ENCODE measurements around the gene RAD23A. TPM values are rescaled to one million over a fixed set of nuclear protein-coding genes. Genes with fewer than 3 reads are reported as not detected.
"Not testable (repeated sequence)": the region's sequence is repeated elsewhere in the genome, so short reads cannot be mapped to it uniquely, and the experiment has no call there.

The RAD23A gene
- total RNA-seq, 1 donor from 2014 or later = 83.1 TPM

GRCh38 chr19:12974301-12975220 lies 28.9 kb downstream of the RAD23A start:
- Mint-ChIP-seq H3K4me3 (ENCODE audit: unreplicated experiment) (no peak overlapping the region), H3K27me3 (ENCODE audit: unreplicated experiment) (peaks cover 4% of the 10 kb centered on the region), H3K4me1 (ENCODE audit: unreplicated experiment) (peaks cover 12% of the 10 kb centered on the region), H3K27ac (ENCODE audit: unreplicated experiment) (no peak overlapping the region), H3K36me3 (ENCODE audit: unreplicated experiment) (no peaks in the 10 kb centered on the region), H3K9me3 (ENCODE audit: unreplicated experiment) (no peaks in the 10 kb centered on the region)
- DNase-seq (ENCODE audit: extremely low spot score, unreplicated experiment) = no peak
- TF ChIP-seq CTCF (IDR thresholded peaks at IDR 0.05) = no peak

GRCh38 chr19:12975221-12975741 lies 29.6 kb downstream of the RAD23A start:
- H3K4me3 Mint-ChIP-seq (ENCODE audit: unreplicated experiment) = no peak overlapping the region
- no peaks in the 10 kb centered on the region for H3K9me3 Mint-ChIP-seq (ENCODE audit: unreplicated experiment)
- peaks cover 4% of the 10 kb centered on the region for H3K27me3 Mint-ChIP-seq (ENCODE audit: unreplicated experiment)

GRCh38 chr19:12976109-12976508 lies 30.4 kb downstream of the RAD23A start:
- not testable (repeated sequence) for H3K36me3 Mint-ChIP-seq (ENCODE audit: unreplicated experiment); H3K27me3 Mint-ChIP-seq (ENCODE audit: unreplicated experiment); H3K9me3 Mint-ChIP-seq (ENCODE audit: unreplicated experiment); H3K4me1 Mint-ChIP-seq (ENCODE audit: unreplicated experiment); DNase-seq (ENCODE audit: extremely low spot score, unreplicated experiment); H3K27ac Mint-ChIP-seq (ENCODE audit: unreplicated experiment); H3K4me3 Mint-ChIP-seq (ENCODE audit: unreplicated experiment)

More at GRCh38 chr19:12975221-12975741, 29.6 kb downstream of the RAD23A start:
- no peak for TF ChIP-seq CTCF (IDR thresholded peaks at IDR 0.05)
- Mint-ChIP-seq H3K27ac (ENCODE audit: unreplicated experiment) (no peak overlapping the region), H3K4me1 (ENCODE audit: unreplicated experiment) (peaks cover 5% of the 10 kb centered on the region), H3K36me3 (ENCODE audit: unreplicated experiment) (no peaks in the 10 kb centered on the region)
- DNase-seq (ENCODE audit: extremely low spot score, unreplicated experiment) = no peak

- H3K27ac Mint-ChIP-seq (ENCODE audit: unreplicated experiment) = no peak overlapping the region
- no peak for TF ChIP-seq CTCF (IDR thresholded peaks at IDR 0.05)
- no peaks in the 10 kb centered on the region for H3K9me3 Mint-ChIP-seq (ENCODE audit: unreplicated experiment)
- no peaks in the 10 kb centered on the region for H3K36me3 Mint-ChIP-seq (ENCODE audit: unreplicated experiment)
- peaks cover 2% of the 10 kb centered on the region for H3K27me3 Mint-ChIP-seq (ENCODE audit: unreplicated experiment)
- peaks cover 5% of the 10 kb centered on the region for H3K4me1 Mint-ChIP-seq (ENCODE audit: unreplicated experiment)
- H3K4me3 Mint-ChIP-seq (ENCODE audit: unreplicated experiment) = no peak overlapping the region
- DNase-seq (ENCODE audit: extremely low spot score, unreplicated experiment) = no peak
These were observed 34.3 kb downstream of the RAD23A start for GRCh38 chr19:12979974-12980373.

GRCh38 chr19:12982648-12983047 lies 37.0 kb downstream of the RAD23A start:
- Mint-ChIP-seq H3K27me3 (ENCODE audit: unreplicated experiment) (peaks cover 2% of the 10 kb centered on the region), H3K4me1 (ENCODE audit: unreplicated experiment) (peaks cover 18% of the 10 kb centered on the region)
- no peak for TF ChIP-seq CTCF (IDR thresholded peaks at IDR 0.05)

More at GRCh38 chr19:12982648-12983047, 37.0 kb downstream of the RAD23A start:
- Mint-ChIP-seq H3K4me3 (ENCODE audit: unreplicated experiment) (no peak overlapping the region), H3K27ac (ENCODE audit: unreplicated experiment) (no peak overlapping the region), H3K9me3 (ENCODE audit: unreplicated experiment) (no peaks in the 10 kb centered on the region), H3K36me3 (ENCODE audit: unreplicated experiment) (no peaks in the 10 kb centered on the region)
- DNase-seq (ENCODE audit: extremely low spot score, unreplicated experiment) = no peak

Measured in osteocyte (in vitro differentiated cells).